Endothelial cell of umbilical vein (primary cell): ENCODE measurements around the gene BACH2. TPM values are rescaled to one million over a fixed set of nuclear protein-coding genes. Genes with fewer than 3 reads are reported as not detected.

Experiments used
- BruUV-seq: library from RNA; stranded (reverse); fragments of 400-500 nt; replicated peaks from 2 replicates; lab custom pipeline; 2021; lab: Mats Ljungman, UMichigan
- CTCF ChIA-PET: fragments of 300-600, 350-600 bp; sonication (Branson Sonifier 250); formaldehyde crosslinking; loops from one replicate; lab custom pipeline; 2021; ENCODE audit warnings: antibody characterized with exemption, inconsistent platforms; lab: Charles Lee
- POLR2A ChIA-PET: fragments of 300-600, 350-600 bp; sonication (Branson Sonifier 250); formaldehyde crosslinking; loops from one replicate; lab custom pipeline; 2021; ENCODE audit warnings: antibody characterized with exemption, inconsistent platforms; lab: Charles Lee
- DNase-seq: peaks from one replicate; pipeline ENCODE4 v3.0.0-alpha.2; 2011; ENCODE audit warnings: low read depth, low spot score
- FAIRE-seq: peaks from 2 replicates; lab custom pipeline; 2011; peaks lifted over from hg19 to GRCh38; lab: Jason Lieb, UNC
- H2AFZ ChIP-seq: 2 replicates; pipeline ENCODE4 v1.6.0; 2012; ENCODE audit warnings: low read depth, low read length, control low read depth, inconsistent platforms
- H3K27ac ChIP-seq: 2 replicates; pipeline ENCODE4 v1.5.1; 2011; ENCODE audit warnings: low read depth, mild to moderate bottlenecking, control low read depth, low read length, moderate library complexity; ENCODE audit not compliant: insufficient read depth
- H3K27me3 ChIP-seq, 2 experiments: 2 replicates each; pipeline versions ENCODE4 v1.6.0 to v1.6.1; 2011; ENCODE audit warnings: low read length in 2 of 2, mixed read lengths in 1 of 2; ENCODE audit not compliant: control insufficient read depth in 2 of 2, insufficient read depth in 2 of 2
- H3K36me3 ChIP-seq, 2 experiments: 2 replicates in 1 of 2; 3 replicates in 1 of 2; pipeline ENCODE4 v1.5.1; 2011; ENCODE audit warnings: low read length in 2 of 2, mild to moderate bottlenecking in 1 of 2, moderate library complexity in 1 of 2; ENCODE audit not compliant: control insufficient read depth in 2 of 2, insufficient read depth in 2 of 2; ENCODE audit errors: extremely low read depth in 1 of 2
- H3K4me1 ChIP-seq: 3 replicates; pipeline ENCODE4 v1.5.1; 2011; ENCODE audit warnings: mild to moderate bottlenecking, low read length; ENCODE audit not compliant: control insufficient read depth, insufficient read depth; ENCODE audit errors: extremely low read depth
- H3K4me2 ChIP-seq: 2 replicates; pipeline ENCODE4 v1.6.1; 2011; ENCODE audit warnings: low read length, control low read depth, mixed read lengths; ENCODE audit not compliant: insufficient read depth
- H3K4me3 ChIP-seq, 3 experiments: fragments of 200-600 bp in 1 of 3; sonication (generic), shearing (Covaris generic) in 1 of 3; replicated peaks in 1 of 3; 2 replicates each; pipeline ENCODE4 v1.5.1; 2011 to 2016; ENCODE audit warnings: control low read depth in 3 of 3, low read length in 3 of 3, mild to moderate bottlenecking in 2 of 3, inconsistent platforms in 1 of 3, low read depth in 1 of 3, moderate library complexity in 1 of 3; ENCODE audit not compliant: insufficient read depth in 1 of 3
- H3K79me2 ChIP-seq: 2 replicates; pipeline ENCODE4 v1.6.0; 2012; ENCODE audit warnings: low read length, inconsistent platforms; ENCODE audit not compliant: control insufficient read depth, insufficient read depth
- H3K9ac ChIP-seq: replicated peaks from 2 replicates; pipeline ENCODE3; 2011; ENCODE audit warnings: low read length, control low read depth; ENCODE audit not compliant: insufficient read depth; ENCODE audit errors: extremely low read depth
- H3K9me1 ChIP-seq: replicated peaks from 3 replicates; pipeline ENCODE4 v1.6.0; 2011; ENCODE audit warnings: mild to moderate bottlenecking, low read length; ENCODE audit not compliant: control insufficient read depth, insufficient read depth; ENCODE audit errors: extremely low read depth
- H3K9me3 ChIP-seq: replicated peaks from 2 replicates; pipeline ENCODE4 v1.5.1; 2012; ENCODE audit warnings: low read length, inconsistent platforms; ENCODE audit not compliant: control insufficient read depth, insufficient read depth
- H4K20me1 ChIP-seq: replicated peaks from 2 replicates; pipeline ENCODE3; 2011; ENCODE audit warnings: mild to moderate bottlenecking, low read length; ENCODE audit not compliant: control insufficient read depth, insufficient read depth; ENCODE audit errors: extremely low read depth
- EZH2 ChIP-seq: IDR thresholded peaks from 2 replicates; pipeline ENCODE4 v1.6.1; 2012; ENCODE audit warnings: borderline replicate concordance, low read depth, mild to moderate bottlenecking, moderate library complexity, low read length, inconsistent platforms; ENCODE audit not compliant: severe bottlenecking
- FOS ChIP-seq: IDR thresholded peaks from 2 replicates; pipeline ENCODE4 v1.6.1; 2011; ENCODE audit warnings: mild to moderate bottlenecking, low read length, moderate library complexity, borderline replicate concordance; ENCODE audit not compliant: insufficient read depth
- GATA2 ChIP-seq: IDR thresholded peaks from 2 replicates; pipeline ENCODE4 v1.7.0; 2011; ENCODE audit warnings: low read depth, mild to moderate bottlenecking, moderate library complexity, mixed read lengths, low read length; ENCODE audit not compliant: insufficient read length, insufficient read depth
- JUN ChIP-seq: IDR thresholded peaks from 2 replicates; pipeline ENCODE4 v1.6.1; 2011; ENCODE audit warnings: borderline replicate concordance, low read depth; ENCODE audit not compliant: insufficient read length, insufficient read depth
- MAX ChIP-seq: IDR thresholded peaks from 2 replicates; pipeline ENCODE4 v1.6.1; 2011; ENCODE audit not compliant: insufficient read depth, insufficient read length
- MYC ChIP-seq: IDR thresholded peaks from one replicate; pipeline ENCODE4 v1.6.1; 2011; ENCODE audit warnings: mild to moderate bottlenecking, low read depth, low read length
- POLR2A ChIP-seq: IDR thresholded peaks from 2 replicates; pipeline ENCODE4 v1.6.1; 2012; ENCODE audit warnings: low read depth, mild to moderate bottlenecking, control low read depth, low read length
- POLR2AphosphoS5 ChIP-seq: IDR thresholded peaks from 2 replicates; pipeline ENCODE4 v1.6.1; 2012; ENCODE audit warnings: low read depth, mild to moderate bottlenecking, control low read depth, low read length, moderate library complexity; ENCODE audit not compliant: insufficient read depth
- dilution Hi-C: fragments of 300-500 bp; cut with MboI; formaldehyde crosslinking; loops from one replicate; pipeline ENCODE4 v1.15.0; 2019; ENCODE audit warnings: low sequenced_read_pairs; ENCODE audit not compliant: extremely low pct_ligation_motif_present
- intact Hi-C: fragments of 100-400 bp; cut with micrococcal nuclease; formaldehyde crosslinking; loops from one replicate; pipeline ENCODE4 v1.10.0; 2022
- polyA plus RNA-seq, 4 experiments: library from polyadenylated mRNA; depleted of rRNA in 3 of 4; stranded (reverse) in 3 of 4; unstranded in 1 of 4; fragments of >200 nt; gene quantifications; 2 replicates each; pipeline versions ENCODE4 v1.2.1 to v1.2.3, GENCODE V29; 2011 to 2012; ENCODE audit warnings: missing spikeins in 1 of 4
- total RNA-seq: library from RNA; stranded (reverse); gene quantifications from 2 replicates; pipeline ENCODE4 v1.2.3, GENCODE V29; 2021
- TF ChIP-seq, protein P1 (sequence below), 2 donors: IDR thresholded peaks; 1 replicate in 1 of 2; 2 replicates in 1 of 2; pipeline ENCODE4 v1.5.1; 2011; ENCODE audit warnings: low read length in 2 of 2, mild to moderate bottlenecking in 2 of 2, moderate library complexity in 2 of 2, control low read depth in 1 of 2, inconsistent platforms in 1 of 2, low read depth in 1 of 2; ENCODE audit not compliant: insufficient read depth in 1 of 2; ENCODE audit errors: extremely low read depth in 1 of 2

Gene BACH2
- total and polyA plus RNA-seq, 2 donors (not counting 3 experiments of a cell fraction or from before 2014, with no cell fraction given): 1.7 to 5.6 TPM

DNA sequence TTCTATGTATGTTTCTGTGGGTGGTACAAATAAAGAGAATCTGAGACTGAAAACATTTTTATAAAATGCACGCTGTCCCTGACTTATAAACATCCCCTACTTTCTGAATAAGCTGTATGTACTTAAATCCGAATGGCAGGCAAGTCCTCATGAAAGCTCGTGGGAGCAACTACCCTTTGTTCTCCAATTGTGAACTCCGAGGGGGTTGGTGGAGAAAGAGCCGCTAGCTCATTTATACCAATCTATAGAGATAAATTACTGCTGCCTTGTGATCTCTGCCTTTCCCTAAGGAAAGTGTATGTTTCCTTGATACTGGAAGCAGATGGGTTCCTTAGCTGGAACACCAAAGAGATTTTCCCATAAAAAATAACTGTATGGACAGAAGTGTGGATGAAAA is 317.9 kb downstream of the BACH2 start:
- Histone ChIP-seq H3K4me1 (no peaks in the 10 kb centered on the region), H3K9me3 (no peaks in the 10 kb centered on the region), H3K79me2 (no peaks in the 10 kb centered on the region), H3K36me3 (no peaks in the 10 kb centered on the region), H3K27ac (no peak overlapping the region), H3K9ac (no peak overlapping the region), H3K4me3 (no peak overlapping the region), H4K20me1 (peaks cover 2% of the 10 kb centered on the region), H3K27me3 (peaks cover 0 to 6% of the 10 kb centered on the region in 2 experiments), H3K4me2 (no peak overlapping the region), H3K9me1 (no peaks in the 10 kb centered on the region), H2AFZ (no peak overlapping the region)
- DNase-seq: no peak
- no TSS peak for BruUV-seq
- POLR2A ChIA-PET: no interaction called here
- dilution Hi-C loops (no loop called here), intact Hi-C loops (loop anchor here (10.0 kb wide), 1 partner anchor 106 kb away; no protein-coding TSS in a partner anchor)
- no peak for FAIRE-seq
- TF ChIP-seq, protein P1, sequence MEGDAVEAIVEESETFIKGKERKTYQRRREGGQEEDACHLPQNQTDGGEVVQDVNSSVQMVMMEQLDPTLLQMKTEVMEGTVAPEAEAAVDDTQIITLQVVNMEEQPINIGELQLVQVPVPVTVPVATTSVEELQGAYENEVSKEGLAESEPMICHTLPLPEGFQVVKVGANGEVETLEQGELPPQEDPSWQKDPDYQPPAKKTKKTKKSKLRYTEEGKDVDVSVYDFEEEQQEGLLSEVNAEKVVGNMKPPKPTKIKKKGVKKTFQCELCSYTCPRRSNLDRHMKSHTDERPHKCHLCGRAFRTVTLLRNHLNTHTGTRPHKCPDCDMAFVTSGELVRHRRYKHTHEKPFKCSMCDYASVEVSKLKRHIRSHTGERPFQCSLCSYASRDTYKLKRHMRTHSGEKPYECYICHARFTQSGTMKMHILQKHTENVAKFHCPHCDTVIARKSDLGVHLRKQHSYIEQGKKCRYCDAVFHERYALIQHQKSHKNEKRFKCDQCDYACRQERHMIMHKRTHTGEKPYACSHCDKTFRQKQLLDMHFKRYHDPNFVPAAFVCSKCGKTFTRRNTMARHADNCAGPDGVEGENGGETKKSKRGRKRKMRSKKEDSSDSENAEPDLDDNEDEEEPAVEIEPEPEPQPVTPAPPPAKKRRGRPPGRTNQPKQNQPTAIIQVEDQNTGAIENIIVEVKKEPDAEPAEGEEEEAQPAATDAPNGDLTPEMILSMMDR (IDR thresholded peaks at IDR 0.05; ENCODE audit: extremely low read depth in 1 of 2, insufficient read depth in 1 of 2, low read depth in 1 of 2, low read length in 2 of 2): no peak
- TF ChIP-seq POLR2A (no peak), GATA2 (no peak), MYC (no peak), JUN (no peak), EZH2 (no peak), FOS (no peak), POLR2AphosphoS5 (no peak), MAX (no peak)
- CTCF ChIA-PET: interaction anchor here (1.5 kb wide), 1 partner anchor 500 kb away, joined by 4 read pairs; no protein-coding TSS in a partner anchor
